ENCODE data around the gene SERTAD2. TPM values are rescaled to one million over a fixed set of nuclear protein-coding genes. Genes with fewer than 3 reads are reported as not detected.

Gene SERTAD2
- polyA plus RNA-seq, 1 experiment: 6.2 TPM

- TF ChIP-seq CTCF (IDR thresholded peaks at IDR 0.05; ENCODE audit: insufficient read depth, low read depth, low read length): no peak
- H3K27me3 ChIP-seq (ENCODE audit: control insufficient read depth, insufficient read depth, low read length): no peaks in the 10 kb centered on the region
- POLR2A ChIA-PET: no interaction called here
- CTCF ChIA-PET: interaction anchor here (0.6 kb wide), 1 partner anchor 111 kb away, joined by 4 read pairs; no protein-coding TSS in a partner anchor
- no peak overlapping the region for H3K4me3 ChIP-seq (ENCODE audit: low read depth, low read length)
- DNase-seq (ENCODE audit: low read depth): no peak
- H3K36me3 ChIP-seq (ENCODE audit: control insufficient read depth, insufficient read depth, low read length): no peaks in the 10 kb centered on the region
Measured at GRCh38 chr2:64679673-64680425, 26.1 kb upstream of the SERTAD2 start.

DNA sequence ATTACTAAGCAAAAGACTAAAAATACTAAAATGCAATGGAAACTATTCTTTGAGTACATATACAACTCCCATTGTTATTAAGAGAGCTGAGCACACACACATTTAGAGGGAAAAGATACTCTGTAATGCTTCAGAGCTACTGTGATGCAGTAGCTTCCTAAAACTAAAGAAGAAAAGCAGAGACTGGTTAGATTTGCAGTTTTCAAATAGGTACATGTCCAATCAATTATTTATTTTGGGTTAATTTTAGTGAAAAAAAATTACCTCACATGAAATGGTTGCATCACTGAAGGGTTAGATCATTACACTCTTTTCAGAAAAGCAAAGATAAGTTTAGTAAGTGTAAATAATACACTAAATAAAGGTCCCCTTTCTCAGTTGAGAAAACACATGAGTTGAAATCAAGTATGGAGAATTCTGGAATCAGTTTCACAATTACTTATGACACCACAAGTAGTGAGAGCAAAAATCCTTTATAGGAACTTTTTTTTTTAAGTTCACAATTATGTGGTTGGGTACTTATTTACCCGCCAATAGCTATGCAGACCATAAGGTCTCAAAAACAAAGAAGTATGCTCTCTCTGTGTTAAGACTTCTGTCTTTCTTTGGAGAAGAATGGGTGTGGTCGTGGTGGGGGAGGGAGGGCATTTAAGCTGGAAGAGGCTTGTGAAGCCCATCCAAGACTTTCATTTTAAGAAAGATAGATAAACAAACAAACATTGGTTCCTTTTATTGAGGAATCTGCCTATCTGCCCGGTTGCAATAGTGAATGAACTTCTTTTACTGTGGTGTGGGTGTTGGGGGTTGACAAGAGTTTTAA is 25.3 kb upstream of the SERTAD2 start:
- DNase-seq (ENCODE audit: low read depth): no peak
- H3K36me3 ChIP-seq (ENCODE audit: control insufficient read depth, insufficient read depth, low read length): no peaks in the 10 kb centered on the region
- ChIA-PET POLR2A (no interaction called here), CTCF (interaction anchor here (0.8 kb wide), 1 partner anchor 42 kb away, joined by 3 read pairs; no protein-coding TSS in a partner anchor)
- TF ChIP-seq CTCF (IDR thresholded peaks at IDR 0.05; ENCODE audit: insufficient read depth, low read depth, low read length): no peak
- no peaks in the 10 kb centered on the region for H3K27me3 ChIP-seq (ENCODE audit: control insufficient read depth, insufficient read depth, low read length)
- H3K4me3 ChIP-seq (ENCODE audit: low read depth, low read length): no peak overlapping the region

DNA sequence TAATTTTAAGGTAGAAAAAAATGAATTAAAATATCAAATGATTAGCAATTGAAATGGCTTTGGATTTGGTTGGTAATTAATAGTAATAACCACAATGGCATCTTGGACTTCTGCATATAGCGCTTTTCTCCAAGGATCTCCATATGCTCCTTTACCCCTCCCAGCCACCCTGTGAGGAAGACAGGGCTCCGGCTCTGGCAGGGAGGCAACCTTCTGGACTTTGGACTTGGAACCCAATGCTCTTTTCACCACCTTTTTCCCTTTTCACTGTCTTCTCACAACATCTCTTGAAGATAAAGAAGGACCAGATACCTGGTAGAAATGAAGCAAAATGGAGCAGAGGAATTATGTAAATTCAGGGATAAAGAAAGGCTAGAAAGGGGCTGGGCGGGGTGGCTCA is 23.8 kb upstream of the SERTAD2 start:
- ChIA-PET POLR2A (interaction anchor here (0.6 kb wide), 1 partner anchor 16 kb away, joined by 4 read pairs; no protein-coding TSS in a partner anchor), CTCF (interaction anchor here (1.3 kb wide), 1 partner anchor 13 kb away, joined by 4 read pairs; no protein-coding TSS in a partner anchor)
- Histone ChIP-seq H3K27me3 (ENCODE audit: control insufficient read depth, insufficient read depth, low read length) (no peaks in the 10 kb centered on the region), H3K36me3 (ENCODE audit: control insufficient read depth, insufficient read depth, low read length) (no peaks in the 10 kb centered on the region), H3K4me3 (ENCODE audit: low read depth, low read length) (no peak overlapping the region)
- TF ChIP-seq CTCF (IDR thresholded peaks at IDR 0.05; ENCODE audit: insufficient read depth, low read depth, low read length): no peak
- no peak for DNase-seq (ENCODE audit: low read depth)

DNA sequence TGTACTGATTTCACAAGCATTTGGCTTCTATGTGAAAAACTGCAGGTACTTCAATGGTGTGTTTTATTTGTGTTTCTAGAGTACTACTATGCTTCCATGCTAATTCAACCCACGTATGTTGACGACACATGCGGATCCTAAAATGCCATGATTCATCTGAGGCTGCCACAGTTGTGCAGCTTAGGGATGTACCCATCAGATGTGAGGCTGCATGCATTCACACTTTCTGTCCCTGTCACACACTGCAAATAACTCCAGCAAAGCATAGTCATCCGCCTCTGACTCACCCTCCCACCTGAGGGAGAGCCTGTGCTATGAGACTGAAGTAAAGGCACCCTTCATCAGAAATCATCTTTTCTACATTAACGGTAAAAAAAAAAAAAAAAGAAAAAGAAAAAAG is 22.1 kb upstream of the SERTAD2 start:
- H3K27me3 ChIP-seq (ENCODE audit: control insufficient read depth, insufficient read depth, low read length): no peaks in the 10 kb centered on the region
- DNase-seq (ENCODE audit: low read depth): no peak
- CTCF ChIA-PET: interaction anchor here (1.2 to 1.6 kb wide), 3 partner anchors 13 to 22 kb away, joined by 3 to 4 read pairs (median 4); partner anchors contain the start of gene SERTAD2
- POLR2A ChIA-PET: no interaction called here
- H3K4me3 ChIP-seq (ENCODE audit: low read depth, low read length): no peak overlapping the region
- TF ChIP-seq CTCF (IDR thresholded peaks at IDR 0.05; ENCODE audit: insufficient read depth, low read depth, low read length): no peak
- H3K36me3 ChIP-seq (ENCODE audit: control insufficient read depth, insufficient read depth, low read length): no peaks in the 10 kb centered on the region

DNA sequence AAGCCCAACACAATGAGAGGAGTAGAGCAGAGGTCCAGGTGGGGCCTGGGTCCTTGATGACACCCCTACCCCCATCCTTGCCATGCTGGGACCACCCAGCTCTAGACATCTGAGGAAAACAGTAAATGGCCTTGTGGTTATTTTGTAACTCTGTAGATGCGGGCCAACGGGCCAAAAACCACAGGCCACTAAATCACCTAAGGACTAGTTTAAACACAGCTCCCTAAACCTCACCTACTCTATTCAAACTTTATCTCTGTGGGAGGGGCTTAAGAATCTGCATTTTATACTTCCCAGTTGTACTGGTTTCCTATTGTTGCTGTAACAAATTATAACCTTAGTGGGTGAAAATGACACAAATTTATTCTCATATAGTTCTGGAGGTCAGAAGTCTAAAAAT is 19.0 kb upstream of the SERTAD2 start:
- CTCF ChIA-PET: interaction anchor here (1.2 kb wide), 1 partner anchor 17 kb away, joined by 3 read pairs; no protein-coding TSS in a partner anchor
- Histone ChIP-seq H3K27me3 (ENCODE audit: control insufficient read depth, insufficient read depth, low read length) (no peaks in the 10 kb centered on the region), H3K36me3 (ENCODE audit: control insufficient read depth, insufficient read depth, low read length) (no peaks in the 10 kb centered on the region), H3K4me3 (ENCODE audit: low read depth, low read length) (no peak overlapping the region)
- no peak for DNase-seq (ENCODE audit: low read depth)
- no peak for TF ChIP-seq CTCF (IDR thresholded peaks at IDR 0.05; ENCODE audit: insufficient read depth, low read depth, low read length)
- POLR2A ChIA-PET: no interaction called here
